Stomach (tissue), 4 donors: ENCODE data around the gene SPG7.

Source experiments
- EP300 ChIP-seq: sonication (generic); formaldehyde crosslinking; IDR thresholded peaks from one replicate; pipeline ENCODE4 v1.6.1; 2017; ENCODE audit warnings: antibody characterized with exemption
- POLR2A ChIP-seq, 4 donors: fragments of 450-650 bp; IDR thresholded peaks; one replicate each; pipeline ENCODE4 v1.6.1; 2016; ENCODE audit warnings: antibody characterized with exemption in 4 of 4, control low read depth in 2 of 4, mild to moderate bottlenecking in 1 of 4, moderate library complexity in 1 of 4
- TF ChIP-seq, protein P1 (sequence below), 7 experiments: fragments of 450-650 bp in 4 of 7; fragments of 200-600 bp in 3 of 7; sonication (generic) in 3 of 7; IDR thresholded peaks; one replicate each; pipeline ENCODE4 v1.5.1; 2016 to 2019; ENCODE audit warnings: antibody characterized with exemption in 7 of 7, control low read depth in 2 of 7, mild to moderate bottlenecking in 1 of 7

GRCh38 chr16:89555265-89555664, 47.1 kb downstream of the SPG7 start:
- TF ChIP-seq, protein P1, sequence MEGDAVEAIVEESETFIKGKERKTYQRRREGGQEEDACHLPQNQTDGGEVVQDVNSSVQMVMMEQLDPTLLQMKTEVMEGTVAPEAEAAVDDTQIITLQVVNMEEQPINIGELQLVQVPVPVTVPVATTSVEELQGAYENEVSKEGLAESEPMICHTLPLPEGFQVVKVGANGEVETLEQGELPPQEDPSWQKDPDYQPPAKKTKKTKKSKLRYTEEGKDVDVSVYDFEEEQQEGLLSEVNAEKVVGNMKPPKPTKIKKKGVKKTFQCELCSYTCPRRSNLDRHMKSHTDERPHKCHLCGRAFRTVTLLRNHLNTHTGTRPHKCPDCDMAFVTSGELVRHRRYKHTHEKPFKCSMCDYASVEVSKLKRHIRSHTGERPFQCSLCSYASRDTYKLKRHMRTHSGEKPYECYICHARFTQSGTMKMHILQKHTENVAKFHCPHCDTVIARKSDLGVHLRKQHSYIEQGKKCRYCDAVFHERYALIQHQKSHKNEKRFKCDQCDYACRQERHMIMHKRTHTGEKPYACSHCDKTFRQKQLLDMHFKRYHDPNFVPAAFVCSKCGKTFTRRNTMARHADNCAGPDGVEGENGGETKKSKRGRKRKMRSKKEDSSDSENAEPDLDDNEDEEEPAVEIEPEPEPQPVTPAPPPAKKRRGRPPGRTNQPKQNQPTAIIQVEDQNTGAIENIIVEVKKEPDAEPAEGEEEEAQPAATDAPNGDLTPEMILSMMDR (IDR thresholded peaks at IDR 0.05), result no peak
- no peak for TF ChIP-seq POLR2A (IDR thresholded peaks at IDR 0.05)
- no peak for TF ChIP-seq EP300
